HEK293 (cell line): ENCODE results near the gene METTL25B.
A peak's percentile ranks its signal among the peaks of the same experiment; 100 is the strongest.

Experiments used
- CTCF ChIA-PET: fragments of 350-600 bp; formaldehyde crosslinking; extraction: SDS; loops from one replicate; lab custom pipeline; 2021; ENCODE audit warnings: antibody characterized with exemption; lab: Yijun Ruan, JAX
- POLR2A ChIA-PET: fragments of 300-600 bp; formaldehyde crosslinking; extraction: SDS; loops from one replicate; lab custom pipeline; 2020; ENCODE audit warnings: antibody characterized with exemption, inconsistent platforms; lab: Yijun Ruan, JAX
- H3K27ac ChIP-seq: fragments of 200-500 bp; sonication (Bioruptor generic); 2 replicates; pipeline ENCODE4 v1.5.1; 2014; ENCODE audit warnings: low read depth, low read length, control low read depth, inconsistent platforms; ENCODE audit errors: extremely low read depth
- H3K36me3 ChIP-seq, 2 experiments: fragments of 200-500 bp in 1 of 2; sonication (Bioruptor generic) in 1 of 2; 1 replicate in 1 of 2; 2 replicates in 1 of 2; pipeline ENCODE4 v1.5.1; 2014 to 2017; ENCODE audit warnings: inconsistent platforms in 2 of 2, low read length in 2 of 2; ENCODE audit not compliant: control insufficient read depth in 2 of 2, insufficient read depth in 1 of 2
- H3K4me1 ChIP-seq: fragments of 200-500 bp; sonication (Bioruptor generic); 2 replicates; pipeline ENCODE4 v1.5.1; 2014; ENCODE audit warnings: mild to moderate bottlenecking, low read length, inconsistent platforms; ENCODE audit not compliant: control insufficient read depth, insufficient read depth
- H3K4me3 ChIP-seq: 2 replicates; pipeline ENCODE4 v1.5.1; 2011; ENCODE audit warnings: low read depth, mild to moderate bottlenecking, control low read depth, low read length, moderate library complexity
- H3K9me3 ChIP-seq: fragments of 200-500 bp; sonication (Bioruptor generic); 2 replicates; pipeline ENCODE4 v1.5.1; 2014; ENCODE audit warnings: low read depth, low read length, inconsistent platforms; ENCODE audit not compliant: control insufficient read depth, insufficient read depth
- ATF2 ChIP-seq: fragments of 450-650 bp; formaldehyde crosslinking; IDR thresholded peaks from 2 replicates; pipeline ENCODE4 v1.5.1; 2016; ENCODE audit warnings: missing biosample characterization, missing genetic modification characterization, low read depth
- ELK4 ChIP-seq: IDR thresholded peaks from 2 replicates; pipeline ENCODE4 v1.6.1; 2011; ENCODE audit warnings: mild to moderate bottlenecking, low read depth, low read length, borderline replicate concordance
- FEZF1 ChIP-seq: fragments of 450-650 bp; formaldehyde crosslinking; IDR thresholded peaks from 2 replicates; pipeline ENCODE4 v1.5.1; 2016; ENCODE audit warnings: missing biosample characterization, missing genetic modification characterization
- GLIS1 ChIP-seq: fragments of 450-650 bp; formaldehyde crosslinking; IDR thresholded peaks from 2 replicates; pipeline ENCODE4 v1.5.1; 2016; ENCODE audit warnings: missing biosample characterization, missing genetic modification characterization
- GLIS2 ChIP-seq: fragments of 450-650 bp; formaldehyde crosslinking; IDR thresholded peaks from 2 replicates; pipeline ENCODE4 v1.5.1; 2016; ENCODE audit warnings: missing biosample characterization, missing genetic modification characterization
- PATZ1 ChIP-seq: fragments of 450-650 bp; formaldehyde crosslinking; IDR thresholded peaks from 2 replicates; pipeline ENCODE4 v1.5.1; 2016; ENCODE audit warnings: missing biosample characterization, missing genetic modification characterization
- TCF7L2 ChIP-seq: IDR thresholded peaks from 2 replicates; pipeline ENCODE4 v1.6.1; 2011; ENCODE audit warnings: low read depth, mild to moderate bottlenecking, inconsistent platforms, low read length, moderate library complexity, borderline replicate concordance
- ZBTB10 ChIP-seq: fragments of 450-650 bp; formaldehyde crosslinking; IDR thresholded peaks from 2 replicates; pipeline ENCODE4 v1.5.1; 2016; ENCODE audit warnings: missing biosample characterization, missing genetic modification characterization
- ZEB2 ChIP-seq: fragments of 450-650 bp; formaldehyde crosslinking; IDR thresholded peaks from 2 replicates; pipeline ENCODE4 v1.5.1; 2016; ENCODE audit warnings: missing biosample characterization, missing genetic modification characterization
- ZFHX2 ChIP-seq: fragments of 450-650 bp; formaldehyde crosslinking; conservative IDR thresholded peaks from 2 replicates; pipeline ENCODE4 v1.5.1; 2016; ENCODE audit warnings: missing biosample characterization, missing genetic modification characterization
- ZFP69B ChIP-seq: fragments of 450-650 bp; formaldehyde crosslinking; IDR thresholded peaks from 2 replicates; pipeline ENCODE4 v1.5.1; 2016; ENCODE audit warnings: missing biosample characterization, missing genetic modification characterization
- ZNF148 ChIP-seq: fragments of 450-650 bp; formaldehyde crosslinking; IDR thresholded peaks from 2 replicates; pipeline ENCODE4 v1.5.0; 2017; ENCODE audit warnings: missing biosample characterization, missing genetic modification characterization, borderline replicate concordance
- ZNF155 ChIP-seq: fragments of 450-650 bp; formaldehyde crosslinking; IDR thresholded peaks from 2 replicates; pipeline ENCODE4 v1.5.1; 2016; ENCODE audit warnings: missing biosample characterization, missing genetic modification characterization
- ZNF221 ChIP-seq: fragments of 450-650 bp; formaldehyde crosslinking; IDR thresholded peaks from 2 replicates; pipeline ENCODE4 v1.5.1; 2017; ENCODE audit warnings: missing biosample characterization, missing genetic modification characterization, borderline replicate concordance
- ZNF341 ChIP-seq: fragments of 450-650 bp; formaldehyde crosslinking; IDR thresholded peaks from 2 replicates; pipeline ENCODE4; 2016; ENCODE audit warnings: low read depth, missing biosample characterization, missing genetic modification characterization
- ZNF354C ChIP-seq: fragments of 450-650 bp; formaldehyde crosslinking; IDR thresholded peaks from 2 replicates; pipeline ENCODE4 v1.5.1; 2016; ENCODE audit warnings: missing biosample characterization, missing genetic modification characterization, low read depth, borderline replicate concordance
- ZNF600 ChIP-seq: fragments of 450-650 bp; formaldehyde crosslinking; IDR thresholded peaks from 2 replicates; pipeline ENCODE4 v1.5.1; 2016; ENCODE audit warnings: missing biosample characterization, missing genetic modification characterization
- ZNF777 ChIP-seq: fragments of 450-650 bp; formaldehyde crosslinking; IDR thresholded peaks from 2 replicates; pipeline ENCODE4 v1.5.1; 2017; ENCODE audit warnings: missing biosample characterization, missing genetic modification characterization, borderline replicate concordance
- ZNF843 ChIP-seq: fragments of 450-650 bp; formaldehyde crosslinking; IDR thresholded peaks from 2 replicates; pipeline ENCODE4 v1.5.1; 2016; ENCODE audit warnings: missing biosample characterization, missing genetic modification characterization

METTL25B gene

GRCh38 chr1:156747742-156748669 is 19.7 kb downstream of the METTL25B start:
- H3K27ac ChIP-seq = peak overlapping the region; percentile 95
- ChIA-PET POLR2A (interaction anchor here (0.5 to 3.1 kb wide), 8 partner anchors 8 to 87 kb away, joined by 3 to 24 read pairs (median 4); partner anchors contain the start of genes ISG20L2, METTL25B and PRCC), CTCF (interaction anchor here (0.7 to 1.9 kb wide), 7 partner anchors 8 to 59 kb away, joined by 3 to 19 read pairs (median 5); partner anchors contain the start of gene METTL25B)
- H3K9me3 ChIP-seq = no peaks in the 10 kb centered on the region
- peak overlapping the region; percentile 87 for H3K4me3 ChIP-seq
- TF ChIP-seq ZBTB10 (tag by site-specific recombination) = 0 out of 2 replicates have a peak, but pooled peaks have one; percentile 18
- TF ChIP-seq GLIS1 (tag by site-specific recombination) = peak; percentile 13; the same call in 1 of the 2 replicates
- no peak for TF ChIP-seq ZEB2 (tag by site-specific recombination)
- TF ChIP-seq ZNF341 (tag by site-specific recombination) = peak; percentile 61
- TF ChIP-seq ZNF354C (tag by site-specific recombination) = no peak
- TF ChIP-seq GLIS2 = peak; percentile 22; the same call in 1 of the 2 replicates
- H3K4me1 ChIP-seq = peaks cover 11% of the 10 kb centered on the region; the same call in 1 of the 2 replicates
- peaks cover 0 to 36% of the 10 kb centered on the region in 2 experiments; a peak in 1 of 3 replicates for H3K36me3 ChIP-seq

GRCh38 chr1:156748670-156749418 is 20.6 kb downstream of the METTL25B start:
- Histone ChIP-seq H3K9me3 (no peaks in the 10 kb centered on the region), H3K36me3 (peaks cover 0 to 28% of the 10 kb centered on the region in 2 experiments; a peak in 1 of 3 replicates), H3K4me3 (peak overlapping the region; percentile 87), H3K27ac (peak overlapping the region; percentile 95), H3K4me1 (peaks cover 11% of the 10 kb centered on the region; the same call in 1 of the 2 replicates)
- CTCF ChIA-PET = interaction anchor here (1.9 kb wide), 1 partner anchor 22 kb away, joined by 19 read pairs; the partner anchor contains the start of gene METTL25B
- POLR2A ChIA-PET = no interaction called here
- no peak for TF ChIP-seq ZNF148 (tag by site-specific recombination)
- TF ChIP-seq ZNF221 (tag by site-specific recombination) = no peak
- TF ChIP-seq ZNF777 = no peak
- peak; percentile 43; the same call in 1 of the 2 replicates for TF ChIP-seq ZFP69B (tag by site-specific recombination)
- peak; percentile 75 for TF ChIP-seq PATZ1
- TF ChIP-seq ZNF600 (tag by site-specific recombination) = 0 out of 2 replicates have a peak, but pooled peaks have one; percentile 12
- no peak for TF ChIP-seq ZNF155 (tag by site-specific recombination)
- no peak for TF ChIP-seq ATF2
- no peak for TF ChIP-seq TCF7L2
- TF ChIP-seq ZFHX2 = no peak
- no peak for TF ChIP-seq ELK4
- TF ChIP-seq ZNF843 (tag by site-specific recombination) = no peak
- no peak for TF ChIP-seq FEZF1
